Fibroblast of villous mesenchyme (primary cell): ENCODE results near the gene REX1BD. TPM values are rescaled to one million over a fixed set of nuclear protein-coding genes. Genes with fewer than 3 reads are reported as not detected.

Experiments used
- DNase-seq: peaks from one replicate; pipeline ENCODE4 v3.0.0-alpha.2; 2010; ENCODE audit warnings: low read depth
- H3K4me3 ChIP-seq: 2 replicates; pipeline ENCODE4 v1.5.1; 2011; ENCODE audit warnings: low read depth, mild to moderate bottlenecking, low read length
- CTCF ChIP-seq: IDR thresholded peaks from 2 replicates; pipeline ENCODE4 v1.5.1; 2012; ENCODE audit warnings: low read depth, mild to moderate bottlenecking, low read length; ENCODE audit not compliant: insufficient read depth
- total RNA-seq: library from RNA; depleted of rRNA; stranded (reverse); fragments of >200 nt; gene quantifications from 2 replicates; pipeline ENCODE4 v1.2.3, GENCODE V29; 2012

The REX1BD gene
- total RNA-seq, 1 donor, result 27.6 TPM

GRCh38 chr19:18577365-18577914 lies 11.2 kb upstream of the REX1BD start:
- no peak for TF ChIP-seq CTCF
- DNase-seq, result no peak

GRCh38 chr19:18580311-18580710 lies 8.3 kb upstream of the REX1BD start:
- no peak overlapping the region for H3K4me3 ChIP-seq
- no peak for DNase-seq
- TF ChIP-seq CTCF, result no peak

More at GRCh38 chr19:18577365-18577914, 11.2 kb upstream of the REX1BD start:
- H3K4me3 ChIP-seq, result no peak overlapping the region

GRCh38 chr19:18586306-18586705 lies 2.3 kb upstream of the REX1BD start:
- DNase-seq, result no peak
- no peak for TF ChIP-seq CTCF
- no peak overlapping the region for H3K4me3 ChIP-seq

GRCh38 chr19:18587561-18587960 lies 1.0 kb upstream of the REX1BD start:
- H3K4me3 ChIP-seq, result no peak overlapping the region
- no peak for TF ChIP-seq CTCF
- DNase-seq, result no peak

GRCh38 chr19:18587962-18588610 lies 512 bp upstream of the REX1BD start:
- H3K4me3 ChIP-seq, result peak overlapping the region; percentile 73
- no peak for TF ChIP-seq CTCF
- no peak for DNase-seq

GRCh38 chr19:18589380-18590272 lies 1.0 kb downstream of the REX1BD start:
- H3K4me3 ChIP-seq, result peak overlapping the region; percentile 73
- peak; percentile 26 for TF ChIP-seq CTCF
- DNase-seq, result peak; percentile 65
